HL-60 (cell line): ENCODE measurements around the gene JADE2.

Experiments used
- CTCF ChIP-seq: IDR thresholded peaks from one replicate; pipeline ENCODE4 v1.5.1; 2011; ENCODE audit warnings: low read length, control low read depth, inconsistent platforms; ENCODE audit not compliant: insufficient read depth
- POLR2AphosphoS5 ChIP-seq: IDR thresholded peaks from 2 replicates; pipeline ENCODE4 v1.6.1; 2012; ENCODE audit warnings: low read depth
- REST ChIP-seq: IDR thresholded peaks from 2 replicates; pipeline ENCODE4 v1.6.1; 2012; ENCODE audit warnings: low read depth; ENCODE audit not compliant: insufficient replicate concordance
- SPI1 ChIP-seq: IDR thresholded peaks from 2 replicates; pipeline ENCODE4 v1.6.1; 2012; ENCODE audit warnings: low read depth, mild to moderate bottlenecking, borderline replicate concordance

GRCh38 chr5:134570365-134570758 is 44.9 kb downstream of the JADE2 start:
- TF ChIP-seq POLR2AphosphoS5 (no peak), CTCF (no peak), REST (no peak), SPI1 (no peak)
